NCI-H2029 treated with DMSO at 0.1 percent for 48 hours (cell line): ENCODE measurements around the gene SERPINA5.
"Not testable (repeated sequence)": the region's sequence is repeated elsewhere in the genome, so short reads cannot be mapped to it uniquely, and the experiment has no call there.

Source experiments
- DNase-seq: peaks from one replicate; lab custom pipeline; 2025; lab: John Stamatoyannopoulos, UW

SERPINA5 gene

GRCh38 chr14:94598816-94599655, 17.8 kb downstream of the SERPINA5 start:
- DNase-seq: no peak

GRCh38 chr14:94599656-94600004, 18.4 kb downstream of the SERPINA5 start:
- DNase-seq: no peak

DNA sequence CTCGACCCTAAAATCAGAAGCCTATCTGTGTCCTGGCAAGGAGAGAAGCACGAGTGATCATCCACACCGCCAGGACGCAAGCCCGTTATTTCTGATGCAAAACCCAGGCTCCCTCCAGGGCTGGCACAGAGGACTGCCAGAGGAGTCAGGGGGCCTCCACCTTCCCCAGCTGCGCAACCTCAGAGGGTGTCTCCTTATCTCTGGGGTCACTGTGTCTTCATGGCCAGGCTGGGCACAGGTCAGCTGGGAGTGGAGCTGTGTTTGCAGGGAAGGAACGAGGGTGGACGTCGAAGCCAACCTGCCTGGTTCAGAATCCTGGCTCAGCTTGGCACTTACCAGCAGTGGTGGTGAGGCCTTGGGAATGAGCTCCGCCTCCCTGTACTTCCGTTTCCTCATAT, 18.9 kb downstream of the SERPINA5 start:
- no peak for DNase-seq

DNA sequence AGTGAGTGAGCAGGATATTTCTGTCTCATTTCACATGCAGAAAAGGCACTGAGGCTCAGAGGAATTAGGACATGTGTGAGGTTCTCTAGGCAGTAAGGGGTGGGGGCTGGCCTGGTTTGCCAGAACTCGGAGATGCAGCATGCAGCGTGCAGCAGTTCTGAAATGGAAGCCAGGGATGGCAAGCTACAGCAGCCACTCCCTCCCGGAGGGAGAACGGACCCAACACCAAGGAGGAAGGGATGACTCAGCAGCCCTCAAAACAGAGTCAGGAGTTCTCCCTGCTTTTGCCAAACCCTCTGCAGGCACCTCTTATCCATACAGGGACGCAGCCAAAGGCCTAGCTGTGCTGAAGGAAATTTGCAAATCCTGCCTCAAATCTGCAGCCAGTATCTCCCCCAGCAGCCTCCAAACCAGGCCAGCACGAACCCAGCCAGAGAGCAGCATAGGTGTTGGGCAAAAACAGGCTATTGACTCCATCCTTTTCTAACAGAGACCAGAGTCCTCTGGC, 20.7 kb downstream of the SERPINA5 start:
- no peak for DNase-seq

DNA sequence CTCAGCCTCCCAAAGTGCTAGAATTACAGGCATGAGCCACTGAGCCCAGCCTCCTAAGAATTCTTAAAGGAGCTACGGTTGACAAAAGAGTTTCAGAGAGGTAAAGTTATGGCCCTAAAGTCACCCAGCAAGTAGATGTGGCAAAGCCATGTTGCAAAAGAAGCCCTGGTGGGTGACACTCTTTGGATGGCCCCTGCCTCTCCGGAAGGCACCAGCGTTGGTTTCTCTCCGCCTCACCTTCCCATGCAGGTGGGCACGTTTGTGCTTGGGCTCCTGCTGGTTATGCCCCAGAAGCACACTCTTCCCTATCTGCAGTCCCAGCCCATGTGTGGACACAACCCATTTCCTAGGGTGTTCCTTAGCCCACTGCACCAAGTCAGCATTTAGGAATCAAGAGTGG, 21.5 kb downstream of the SERPINA5 start:
- DNase-seq: no peak

DNA sequence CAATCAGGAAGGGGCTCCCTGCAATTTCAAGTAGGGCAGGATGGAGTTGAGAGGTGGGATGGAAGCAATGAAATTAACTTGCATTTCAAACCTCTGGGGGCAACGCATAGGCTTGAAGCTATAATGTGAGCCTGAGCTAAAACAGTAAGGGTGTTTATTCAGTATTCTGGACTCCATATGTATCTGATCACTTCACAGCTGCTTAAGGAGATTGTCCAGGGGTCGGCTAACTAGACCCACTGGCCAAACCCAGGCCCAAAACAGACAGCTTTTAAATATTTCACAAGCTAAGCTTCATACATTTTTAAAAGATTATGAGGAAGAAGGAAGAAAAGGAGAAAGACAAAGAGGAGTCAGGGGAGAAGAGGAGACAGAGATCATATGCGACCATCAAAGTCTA, 24.1 kb downstream of the SERPINA5 start:
- no peak for DNase-seq

- not testable (repeated sequence) for DNase-seq
These were observed 27.7 kb downstream of the SERPINA5 start for GRCh38 chr14:94608966-94609365.

DNA sequence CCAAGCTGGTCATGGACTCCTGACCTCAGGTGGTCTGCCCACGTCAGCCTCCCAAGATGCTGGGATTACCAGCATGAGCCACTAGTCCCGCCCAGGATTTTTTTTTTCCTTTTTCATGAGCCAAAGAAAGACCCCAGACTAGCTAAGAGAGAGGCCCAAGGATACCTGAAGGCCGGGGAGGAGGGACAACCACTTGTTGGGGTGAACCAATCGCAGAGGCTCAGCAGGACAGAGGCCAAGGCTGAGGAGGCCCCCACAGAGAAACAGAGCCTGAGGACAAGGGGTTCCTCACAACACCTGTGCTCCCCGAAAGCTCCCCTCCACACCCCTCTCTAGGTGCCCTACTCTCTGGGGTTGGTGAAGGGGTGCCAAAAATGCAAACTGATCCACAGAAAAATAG, 30.0 kb downstream of the SERPINA5 start:
- no peak for DNase-seq

DNA sequence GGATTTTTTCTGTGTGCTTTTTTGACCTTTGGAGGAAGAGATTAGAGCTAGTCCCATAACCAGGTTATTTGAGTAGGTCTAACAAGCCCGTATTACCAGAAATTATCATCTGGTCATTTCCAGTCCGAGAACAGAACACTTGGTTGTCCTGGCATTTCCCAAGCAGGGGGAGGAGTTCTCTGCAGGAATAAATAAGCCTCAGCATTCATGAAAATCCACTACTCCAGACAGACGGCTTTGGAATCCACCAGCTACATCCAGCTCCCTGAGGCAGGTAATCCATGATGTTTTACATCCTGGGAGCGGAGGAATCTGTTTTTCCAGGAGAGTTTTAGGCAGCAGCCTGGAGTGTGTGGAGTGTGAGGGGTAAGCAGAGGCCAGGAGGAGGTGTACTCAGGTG, 30.9 kb downstream of the SERPINA5 start, which contains the start of gene SERPINA3:
Gene SERPINA3 (plus strand): TSS at position 218 of the 400 bp plus-strand sequence. CDS start 2,051 bp downstream, outside the sequence.
- DNase-seq: no peak

GRCh38 chr14:94612580-94613554, 31.6 kb downstream of the SERPINA5 start:
- DNase-seq: no peak

- DNase-seq: no peak
These were observed 32.8 kb downstream of the SERPINA5 start for GRCh38 chr14:94613720-94614644.

- no peak for DNase-seq
These were observed 33.6 kb downstream of the SERPINA5 start for GRCh38 chr14:94614802-94615201.

- no peak for DNase-seq
These were observed 34.0 kb downstream of the SERPINA5 start for GRCh38 chr14:94615254-94615653.

DNA sequence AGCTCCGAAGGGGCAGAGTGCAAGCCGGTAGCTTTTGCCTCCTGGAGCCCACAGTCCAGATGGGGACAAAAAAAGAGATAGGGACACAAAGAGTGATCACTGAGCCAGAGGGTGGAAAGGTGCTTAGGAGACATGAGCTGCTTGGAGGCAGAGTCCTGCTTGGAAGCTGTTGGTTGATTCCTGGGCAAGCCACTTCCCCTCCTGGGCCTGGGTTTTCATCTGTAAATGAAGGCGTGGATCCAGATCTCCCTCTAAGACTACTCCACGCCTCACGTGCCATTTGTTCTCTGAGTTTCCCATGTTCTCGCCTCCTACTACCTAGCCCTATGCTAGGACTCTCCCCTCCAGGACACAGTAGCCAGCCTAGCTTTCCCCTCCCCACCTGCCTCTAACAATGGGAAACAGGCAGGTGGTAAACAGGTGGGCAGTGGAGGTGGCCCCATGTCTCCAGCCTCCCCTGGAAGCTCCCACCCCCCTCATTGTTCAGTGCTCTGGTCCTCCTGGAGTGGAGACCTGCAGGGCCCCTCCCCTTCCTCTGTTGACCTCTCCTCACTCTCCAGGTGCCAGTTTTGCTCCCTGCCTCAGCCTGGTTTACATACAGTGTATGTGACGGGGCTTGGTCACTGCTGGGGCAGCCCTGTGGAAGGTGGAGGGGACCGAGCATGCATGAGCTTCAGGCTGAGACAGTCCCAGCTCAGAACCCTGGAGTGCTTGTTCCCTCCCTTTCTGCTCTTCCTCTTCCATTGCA, 34.8 kb downstream of the SERPINA5 start:
- no peak for DNase-seq

DNA sequence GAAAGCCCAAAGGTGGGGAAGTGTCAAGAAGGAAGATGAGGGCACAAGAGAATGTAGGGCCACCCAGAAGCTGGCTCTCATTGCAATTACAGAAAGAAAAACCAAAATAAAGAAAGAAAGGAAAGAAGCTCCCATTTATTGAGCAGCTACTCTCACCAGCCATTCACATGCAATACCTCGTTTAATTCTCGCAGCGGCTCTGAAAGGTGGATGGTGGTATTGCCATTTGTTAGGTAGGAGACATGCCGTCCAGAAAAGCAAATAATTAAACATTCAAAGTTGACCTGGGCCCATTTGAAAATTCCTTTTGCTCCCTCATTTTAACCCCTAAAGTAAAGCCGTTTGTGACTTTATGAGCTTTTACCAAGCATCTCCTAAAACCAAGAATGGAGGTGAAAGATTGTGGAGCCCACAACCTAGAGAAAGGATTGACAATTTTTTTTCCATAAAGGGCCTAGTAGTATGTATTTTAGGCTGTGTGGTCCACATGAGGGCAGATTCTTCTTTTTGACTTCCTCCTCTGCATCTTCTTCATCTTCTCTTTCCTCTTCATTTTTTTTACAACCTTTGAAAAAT, 36.2 kb downstream of the SERPINA5 start:
- no peak for DNase-seq

DNA sequence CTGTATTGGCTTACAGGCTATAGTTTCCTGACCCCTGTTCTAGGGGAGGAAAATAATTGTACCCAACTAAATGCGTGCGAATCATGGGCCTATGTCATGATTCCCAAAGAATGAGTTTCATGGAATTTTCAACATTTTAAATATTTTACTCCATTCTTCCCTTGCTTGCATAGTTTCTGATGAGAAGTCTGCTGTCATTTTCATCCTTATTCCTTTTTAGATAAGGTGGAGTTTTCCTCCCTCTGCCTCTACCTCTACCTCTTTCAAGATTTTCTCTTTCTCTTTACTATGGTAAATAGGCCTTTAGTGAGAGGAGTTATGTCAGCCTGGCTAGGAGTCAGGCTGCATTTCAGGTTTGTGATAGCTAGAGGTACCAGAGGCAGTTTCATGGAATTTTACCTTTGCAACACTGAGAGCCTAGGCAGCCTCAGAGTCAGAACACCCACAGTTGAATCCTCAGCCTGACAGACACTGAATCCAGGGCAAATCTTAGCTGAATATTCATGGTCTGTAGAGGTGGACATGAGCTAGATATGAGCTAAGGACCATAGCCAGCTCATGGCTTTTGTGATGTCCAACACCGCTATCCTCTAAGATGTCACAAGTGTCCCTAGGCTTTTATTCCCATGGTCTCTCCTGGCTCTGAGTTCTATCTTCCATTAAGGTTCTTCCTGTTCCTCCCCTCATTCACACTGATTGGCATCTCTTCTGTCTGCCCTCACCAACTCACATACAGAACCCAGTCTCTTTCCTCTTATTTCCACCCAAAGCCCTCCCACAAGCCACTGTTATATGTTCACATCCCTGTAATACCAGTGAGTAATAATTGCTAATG, 37.0 kb downstream of the SERPINA5 start:
- DNase-seq: no peak

DNA sequence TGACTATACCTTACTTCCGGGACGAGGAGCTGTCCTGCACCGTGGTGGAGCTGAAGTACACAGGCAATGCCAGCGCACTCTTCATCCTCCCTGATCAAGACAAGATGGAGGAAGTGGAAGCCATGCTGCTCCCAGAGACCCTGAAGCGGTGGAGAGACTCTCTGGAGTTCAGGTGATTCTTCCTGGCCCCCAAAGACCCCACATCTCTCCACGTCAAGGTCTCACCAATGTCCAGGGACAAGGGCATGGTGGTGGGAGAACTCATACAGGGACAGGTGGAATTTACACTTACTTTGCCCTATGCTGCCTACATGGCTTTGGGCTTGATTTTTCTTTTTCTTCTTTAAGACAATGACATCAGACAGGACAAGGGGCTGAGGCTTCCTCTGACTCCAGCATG, 38.1 kb downstream of the SERPINA5 start:
- DNase-seq: no peak

DNA sequence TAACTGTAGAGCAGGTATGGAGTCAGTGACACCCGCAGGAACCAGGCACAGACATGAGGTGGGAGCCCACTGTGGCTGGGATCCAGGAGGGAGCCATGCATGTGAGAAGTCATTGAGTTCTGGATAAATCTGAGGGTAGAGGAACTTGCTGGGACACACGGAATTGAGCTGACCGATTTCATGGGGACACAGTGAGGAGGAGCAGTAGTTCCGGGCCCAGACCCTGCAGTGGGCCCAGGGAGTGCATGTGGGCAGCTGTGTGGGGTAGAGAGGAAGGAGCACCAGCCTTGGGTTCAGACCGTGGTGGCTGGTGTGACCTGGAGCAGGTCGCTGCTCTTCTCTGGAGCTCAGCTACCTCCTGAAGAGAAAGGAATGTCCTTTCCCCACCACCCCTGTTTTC, 39.4 kb downstream of the SERPINA5 start:
- DNase-seq: no peak

- no peak for DNase-seq
These were observed 40.3 kb downstream of the SERPINA5 start for GRCh38 chr14:94621358-94622134.
